Activated CD8-positive, alpha-beta memory T cell treated with anti-CD3 and anti-CD28 coated beads, Interleukin-2, amount 10 ng/mL, durations not matched to agents 7 days and 5 days (primary cell): Measurements from ENCODE around the gene AKAP13. TPM values are rescaled to one million over a fixed set of nuclear protein-coding genes. Genes with fewer than 3 reads are reported as not detected.

Experiments used
- ATAC-seq: fragments of 150-1000 bp; cut with Tn5 transposase; one replicate; pipeline ENCODE4 v1.10.0; 2021; ENCODE audit warnings: moderate library complexity
- CTCF ChIA-PET: fragments of 350-600 bp; sonication (Branson Sonifier 250); formaldehyde crosslinking; loops from one replicate; lab custom pipeline; 2021; ENCODE audit warnings: antibody characterized with exemption; lab: Charles Lee
- DNase-seq: peaks from one replicate; pipeline ENCODE4 v3.0.0-alpha.2; 2020
- H3K27ac Mint-ChIP-seq: one replicate; pipeline ENCODE4 v1.8.0; 2021; ENCODE audit warnings: mild to moderate bottlenecking, mixed read lengths
- H3K27me3 Mint-ChIP-seq: one replicate; pipeline ENCODE4 v1.8.0; 2021; ENCODE audit warnings: mixed read lengths
- H3K36me3 Mint-ChIP-seq: one replicate; pipeline ENCODE4 v1.8.0; 2021; ENCODE audit warnings: mild to moderate bottlenecking, mixed read lengths
- H3K4me1 Mint-ChIP-seq: one replicate; pipeline ENCODE4 v1.8.0; 2021; ENCODE audit warnings: mixed read lengths
- H3K4me3 Mint-ChIP-seq: one replicate; pipeline ENCODE4 v1.8.0; 2021; ENCODE audit warnings: mild to moderate bottlenecking, moderate library complexity, mixed read lengths
- H3K9me3 Mint-ChIP-seq: one replicate; pipeline ENCODE4 v1.8.0; 2022; ENCODE audit warnings: low read depth, mixed read lengths
- total RNA-seq, 2 experiments: library from RNA; stranded (reverse); gene quantifications; one replicate each; pipeline ENCODE4 v1.2.3, GENCODE V29; 2021

Gene AKAP13, protein sequence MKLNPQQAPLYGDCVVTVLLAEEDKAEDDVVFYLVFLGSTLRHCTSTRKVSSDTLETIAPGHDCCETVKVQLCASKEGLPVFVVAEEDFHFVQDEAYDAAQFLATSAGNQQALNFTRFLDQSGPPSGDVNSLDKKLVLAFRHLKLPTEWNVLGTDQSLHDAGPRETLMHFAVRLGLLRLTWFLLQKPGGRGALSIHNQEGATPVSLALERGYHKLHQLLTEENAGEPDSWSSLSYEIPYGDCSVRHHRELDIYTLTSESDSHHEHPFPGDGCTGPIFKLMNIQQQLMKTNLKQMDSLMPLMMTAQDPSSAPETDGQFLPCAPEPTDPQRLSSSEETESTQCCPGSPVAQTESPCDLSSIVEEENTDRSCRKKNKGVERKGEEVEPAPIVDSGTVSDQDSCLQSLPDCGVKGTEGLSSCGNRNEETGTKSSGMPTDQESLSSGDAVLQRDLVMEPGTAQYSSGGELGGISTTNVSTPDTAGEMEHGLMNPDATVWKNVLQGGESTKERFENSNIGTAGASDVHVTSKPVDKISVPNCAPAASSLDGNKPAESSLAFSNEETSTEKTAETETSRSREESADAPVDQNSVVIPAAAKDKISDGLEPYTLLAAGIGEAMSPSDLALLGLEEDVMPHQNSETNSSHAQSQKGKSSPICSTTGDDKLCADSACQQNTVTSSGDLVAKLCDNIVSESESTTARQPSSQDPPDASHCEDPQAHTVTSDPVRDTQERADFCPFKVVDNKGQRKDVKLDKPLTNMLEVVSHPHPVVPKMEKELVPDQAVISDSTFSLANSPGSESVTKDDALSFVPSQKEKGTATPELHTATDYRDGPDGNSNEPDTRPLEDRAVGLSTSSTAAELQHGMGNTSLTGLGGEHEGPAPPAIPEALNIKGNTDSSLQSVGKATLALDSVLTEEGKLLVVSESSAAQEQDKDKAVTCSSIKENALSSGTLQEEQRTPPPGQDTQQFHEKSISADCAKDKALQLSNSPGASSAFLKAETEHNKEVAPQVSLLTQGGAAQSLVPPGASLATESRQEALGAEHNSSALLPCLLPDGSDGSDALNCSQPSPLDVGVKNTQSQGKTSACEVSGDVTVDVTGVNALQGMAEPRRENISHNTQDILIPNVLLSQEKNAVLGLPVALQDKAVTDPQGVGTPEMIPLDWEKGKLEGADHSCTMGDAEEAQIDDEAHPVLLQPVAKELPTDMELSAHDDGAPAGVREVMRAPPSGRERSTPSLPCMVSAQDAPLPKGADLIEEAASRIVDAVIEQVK (N-terminal part only)
- 100 to 1,000 TPM; 150 to 172 TPM for total RNA-seq

DNA sequence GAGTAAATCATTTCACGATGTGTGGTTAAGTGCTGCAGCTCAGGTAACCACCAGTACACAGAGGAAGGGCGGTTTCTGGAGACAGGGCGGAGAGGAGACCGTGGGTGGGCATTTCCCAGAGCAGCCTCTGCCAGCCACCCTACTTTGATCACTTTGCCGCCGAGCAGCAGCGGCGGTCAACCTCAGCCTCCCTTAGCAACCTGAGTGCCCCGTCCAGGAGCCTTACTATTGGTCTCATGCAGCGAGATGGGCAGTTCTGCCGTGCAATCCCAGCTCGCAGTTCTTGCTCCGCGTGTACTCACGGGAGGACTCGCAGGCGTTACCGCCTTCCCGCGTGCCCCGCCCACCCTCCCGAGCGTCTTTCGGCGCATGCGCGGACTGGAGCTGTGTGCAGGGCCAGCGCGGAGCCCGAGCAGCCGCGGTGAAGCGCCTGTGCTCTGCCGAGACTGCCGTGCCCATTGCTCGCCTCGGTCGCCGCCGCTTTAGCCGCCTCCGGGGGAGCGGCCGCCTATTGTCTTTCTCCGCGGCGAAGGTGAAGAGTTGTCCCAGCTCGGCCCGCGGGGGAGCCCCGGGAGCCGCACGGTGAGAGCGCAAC, at the start of gene AKAP13:
Gene AKAP13, plus strand, starts transcription at position 387 of the 595 bp plus-strand sequence. CDS start 105,118 bp downstream, outside the sequence.
- Mint-ChIP-seq H3K4me3 (peak within 1 kb of the TSS; percentile 78), H3K9me3 (no peaks in the 10 kb centered on the region), H3K36me3 (peaks cover 23% of the 10 kb centered on the region), H3K27ac (peak within 1 kb of the TSS; percentile 94), H3K27me3 (peaks cover 2% of the 10 kb centered on the region), H3K4me1 (peaks cover 64% of the 10 kb centered on the region)
- CTCF ChIA-PET, result interaction anchor here (0.9 to 4.7 kb wide), 9 partner anchors 24 to 84 kb away, joined by 4 to 39 read pairs (median 5); no protein-coding TSS in a partner anchor
- peak; percentile 86 for ATAC-seq
- peak; percentile 99 for DNase-seq

DNA sequence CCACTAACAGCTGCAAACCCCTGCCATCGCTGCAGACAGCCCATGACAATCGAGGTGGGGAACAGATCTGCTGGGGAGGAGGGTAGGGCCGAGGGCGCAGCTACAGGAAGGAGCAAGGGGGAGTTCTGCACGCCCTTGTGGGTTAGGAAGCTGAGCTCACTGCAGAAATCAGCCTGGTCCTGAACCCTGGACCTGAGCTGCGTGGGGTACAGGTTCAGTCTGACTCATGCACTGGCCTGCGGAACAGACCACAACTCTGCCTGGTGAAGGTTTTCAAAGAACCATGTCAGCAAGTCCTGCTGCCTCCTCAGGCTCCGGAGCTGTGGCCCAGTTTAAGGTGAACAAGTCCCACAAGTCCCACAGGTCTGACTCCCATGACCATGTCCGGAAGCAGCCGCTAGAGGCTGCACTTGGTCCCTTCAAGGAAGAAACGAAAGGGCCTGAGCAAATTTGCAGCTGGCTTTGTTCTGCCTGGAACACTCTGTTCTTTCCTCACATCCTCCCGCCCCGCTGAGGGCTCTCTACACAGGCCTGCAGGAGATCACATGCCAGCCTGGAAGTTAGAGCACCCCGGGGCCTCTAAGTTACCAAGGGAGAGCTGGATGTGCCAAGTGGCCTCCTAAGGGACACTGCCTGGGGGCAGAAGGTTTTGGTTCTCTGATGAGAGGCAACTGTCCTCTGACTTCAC, 49.4 kb upstream of the AKAP13 start:
- Mint-ChIP-seq H3K4me1 (peaks cover 48% of the 10 kb centered on the region), H3K36me3 (peaks cover 16% of the 10 kb centered on the region), H3K27me3 (no peaks in the 10 kb centered on the region), H3K4me3 (peak overlapping the region; percentile 82), H3K27ac (peak overlapping the region; percentile 97), H3K9me3 (no peaks in the 10 kb centered on the region)
- ATAC-seq (peak; percentile 84), DNase-seq (peak; percentile 98)
- CTCF ChIA-PET, result interaction anchor here (0.6 to 10.6 kb wide), 29 partner anchors 9 to 286 kb away, joined by 3 to 146 read pairs (median 5); partner anchors contain the start of gene AKAP13

DNA sequence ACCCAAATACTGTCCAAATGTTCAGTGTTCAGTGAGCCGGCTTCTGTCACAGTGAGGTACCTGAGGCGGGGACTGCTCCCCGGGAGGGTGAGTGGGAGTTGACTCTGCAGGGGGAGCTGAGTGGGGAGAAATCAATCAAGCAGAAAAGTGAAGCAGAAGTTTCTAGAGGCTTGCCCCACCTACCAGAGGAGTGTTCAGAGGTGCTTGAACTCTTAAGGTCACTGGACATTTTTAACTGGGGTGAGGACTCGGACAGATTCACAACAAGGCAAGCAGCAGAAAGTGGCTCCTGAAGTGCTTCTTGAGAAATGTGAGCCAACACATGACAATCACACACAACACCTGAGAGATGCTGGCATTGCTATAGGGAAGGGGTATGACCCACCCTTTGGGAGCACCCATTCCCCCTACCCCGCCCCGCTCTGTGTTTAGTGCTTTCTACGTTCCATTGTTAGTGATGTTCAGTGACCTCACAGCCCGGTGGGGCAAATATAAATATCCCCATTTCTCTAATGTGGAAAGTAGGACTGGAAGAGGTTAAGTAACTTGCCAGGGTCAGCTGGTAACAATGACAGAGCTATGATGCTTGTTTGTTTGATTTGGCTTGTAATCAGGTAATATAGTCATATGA, 48.6 kb upstream of the AKAP13 start:
- no peaks in the 10 kb centered on the region for H3K27me3 Mint-ChIP-seq
- CTCF ChIA-PET, result interaction anchor here (0.6 to 10.6 kb wide), 25 partner anchors 9 to 285 kb away, joined by 3 to 146 read pairs (median 5); partner anchors contain the start of gene AKAP13
- no peak for DNase-seq
- H3K4me1 Mint-ChIP-seq, result peaks cover 48% of the 10 kb centered on the region
- no peaks in the 10 kb centered on the region for H3K9me3 Mint-ChIP-seq
- H3K36me3 Mint-ChIP-seq, result peaks cover 16% of the 10 kb centered on the region
- peak overlapping the region; percentile 97 for H3K27ac Mint-ChIP-seq
- peak overlapping the region; percentile 82 for H3K4me3 Mint-ChIP-seq
- ATAC-seq, result no peak

DNA sequence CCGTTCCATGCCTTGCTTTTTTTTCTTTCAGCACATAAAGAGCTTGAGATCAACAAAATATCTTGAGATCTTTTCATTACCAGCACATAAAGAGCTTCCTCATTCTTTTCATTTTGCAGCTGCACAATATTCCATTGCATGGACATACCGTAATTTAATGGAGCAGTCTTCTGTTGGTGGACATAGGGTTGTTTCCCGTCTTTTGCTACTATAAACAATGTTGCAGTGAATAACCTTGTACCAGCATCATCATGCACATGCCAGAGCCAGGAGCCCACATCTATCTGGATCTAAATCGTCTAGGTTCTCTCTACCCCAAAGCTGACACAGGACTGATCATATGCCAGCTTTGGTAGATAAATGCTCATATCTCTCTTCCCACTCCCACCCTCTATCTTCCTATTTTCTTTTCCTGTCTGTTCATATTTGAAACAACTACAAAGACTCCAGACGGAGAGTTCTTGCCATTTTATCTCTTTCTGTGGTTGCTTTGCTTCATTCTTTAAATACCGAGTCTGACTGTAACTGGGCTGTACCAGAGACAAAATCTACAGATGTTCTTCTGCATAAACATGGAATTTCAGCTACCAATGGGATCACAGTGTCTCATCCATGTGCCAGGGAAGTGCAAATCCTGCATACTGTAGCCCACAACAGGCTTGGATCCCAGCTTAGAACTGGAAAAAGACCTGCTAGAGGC, 47.1 kb upstream of the AKAP13 start:
- DNase-seq, result no peak
- peaks cover 16% of the 10 kb centered on the region for H3K36me3 Mint-ChIP-seq
- H3K4me3 Mint-ChIP-seq, result no peak overlapping the region
- ATAC-seq, result no peak
- H3K9me3 Mint-ChIP-seq, result no peaks in the 10 kb centered on the region
- H3K27ac Mint-ChIP-seq, result no peak overlapping the region
- CTCF ChIA-PET, result interaction anchor here (1.2 to 10.6 kb wide), 3 partner anchors 17 to 79 kb away, joined by 3 to 146 read pairs (median 136); no protein-coding TSS in a partner anchor
- H3K27me3 Mint-ChIP-seq, result no peaks in the 10 kb centered on the region
- peaks cover 38% of the 10 kb centered on the region for H3K4me1 Mint-ChIP-seq

DNA sequence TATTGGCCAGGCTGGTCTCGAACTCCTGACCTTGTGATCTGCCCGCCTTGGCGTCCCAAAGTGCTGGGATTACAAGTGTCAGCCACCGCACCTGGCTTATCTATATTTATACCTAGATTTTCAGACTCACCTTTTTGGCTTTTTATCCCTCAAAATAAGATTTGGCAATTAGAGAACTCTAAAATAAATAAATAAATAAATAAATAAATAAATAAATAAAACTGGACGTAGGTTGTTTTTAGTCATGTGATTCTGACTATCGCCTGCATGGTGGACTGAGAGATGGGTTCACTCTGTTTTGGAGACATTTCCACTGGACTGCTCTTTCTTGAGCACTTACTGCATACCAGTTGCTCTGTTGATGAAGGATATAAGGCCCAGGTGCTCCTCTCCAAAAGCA, 46.2 kb upstream of the AKAP13 start:
- H3K27me3 Mint-ChIP-seq, result no peaks in the 10 kb centered on the region
- H3K4me1 Mint-ChIP-seq, result peaks cover 31% of the 10 kb centered on the region
- DNase-seq (no peak), ATAC-seq (no peak)
- H3K9me3 Mint-ChIP-seq, result no peaks in the 10 kb centered on the region
- no peak overlapping the region for H3K4me3 Mint-ChIP-seq
- CTCF ChIA-PET, result no interaction called here
- peaks cover 16% of the 10 kb centered on the region for H3K36me3 Mint-ChIP-seq
- no peak overlapping the region for H3K27ac Mint-ChIP-seq

DNA sequence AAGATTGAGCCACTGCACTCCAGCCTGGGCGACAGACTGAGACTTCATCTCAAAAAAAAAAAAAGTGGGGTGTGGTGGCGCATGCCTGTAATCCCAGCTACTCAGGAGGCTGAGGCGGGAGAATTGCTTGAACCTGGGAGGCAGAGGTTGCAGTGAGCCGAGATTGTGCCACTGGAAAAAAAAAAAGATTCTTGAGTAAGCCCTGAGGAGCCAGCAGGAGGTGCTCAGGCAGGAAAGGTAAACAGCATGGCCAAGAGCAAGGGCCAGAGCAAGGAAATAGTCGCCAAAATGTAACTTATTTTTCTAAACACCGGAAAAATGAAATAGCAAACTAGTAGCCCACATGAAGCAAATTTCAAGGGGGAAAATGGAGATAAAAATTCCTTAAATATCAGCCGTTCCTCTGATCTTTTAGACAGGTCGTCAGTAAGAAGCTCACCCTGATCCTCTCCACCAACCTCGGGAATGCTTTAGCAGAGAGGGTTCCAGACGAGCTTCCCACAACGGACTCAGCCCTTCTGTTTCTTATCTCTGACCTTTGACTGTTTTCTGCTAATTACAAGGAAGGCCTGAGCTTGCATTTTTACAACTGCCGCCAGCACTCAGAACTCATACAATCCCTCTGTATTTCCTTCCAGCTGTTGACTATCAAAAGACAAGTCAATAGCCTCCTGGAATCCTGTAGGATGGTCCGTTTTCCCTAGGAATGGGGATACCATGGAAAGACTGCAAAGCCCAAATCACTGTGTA, 45.0 kb upstream of the AKAP13 start:
- H3K9me3 Mint-ChIP-seq, result no peaks in the 10 kb centered on the region
- ATAC-seq (no peak), DNase-seq (no peak)
- peaks cover 21% of the 10 kb centered on the region for H3K4me1 Mint-ChIP-seq
- CTCF ChIA-PET, result interaction anchor here (1.6 to 2.2 kb wide), 2 partner anchors 79 to 288 kb away, joined by 3 to 10 read pairs; no protein-coding TSS in a partner anchor
- peaks cover 16% of the 10 kb centered on the region for H3K36me3 Mint-ChIP-seq
- H3K27ac Mint-ChIP-seq, result no peak overlapping the region
- no peaks in the 10 kb centered on the region for H3K27me3 Mint-ChIP-seq
- no peak overlapping the region for H3K4me3 Mint-ChIP-seq

DNA sequence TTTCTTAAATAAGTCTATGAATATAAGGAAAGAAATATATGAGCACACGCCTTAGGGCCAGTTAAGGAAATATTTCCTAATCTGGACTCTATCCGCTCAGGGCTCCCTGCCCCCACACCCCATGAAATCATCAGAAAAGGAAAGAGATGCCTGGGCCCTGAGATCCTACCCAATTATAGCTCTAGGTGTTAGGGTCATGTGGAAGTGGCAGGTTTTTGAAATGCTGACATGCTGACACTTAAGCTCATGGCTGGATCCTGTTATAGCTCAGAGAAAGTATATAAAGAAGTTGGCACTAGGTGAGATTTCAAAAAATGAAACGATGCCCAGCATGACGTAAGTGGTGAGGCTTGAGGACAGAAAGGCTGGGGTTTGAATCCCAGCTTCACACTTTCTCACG, 43.5 kb upstream of the AKAP13 start:
- Mint-ChIP-seq H3K36me3 (peaks cover 7% of the 10 kb centered on the region), H3K9me3 (no peaks in the 10 kb centered on the region), H3K27ac (no peak overlapping the region), H3K4me3 (no peak overlapping the region), H3K4me1 (peaks cover 6% of the 10 kb centered on the region), H3K27me3 (no peaks in the 10 kb centered on the region)
- CTCF ChIA-PET, result interaction anchor here (1.1 to 2.2 kb wide), 4 partner anchors 21 to 287 kb away, joined by 3 to 10 read pairs (median 4); no protein-coding TSS in a partner anchor
- ATAC-seq (no peak), DNase-seq (no peak)

DNA sequence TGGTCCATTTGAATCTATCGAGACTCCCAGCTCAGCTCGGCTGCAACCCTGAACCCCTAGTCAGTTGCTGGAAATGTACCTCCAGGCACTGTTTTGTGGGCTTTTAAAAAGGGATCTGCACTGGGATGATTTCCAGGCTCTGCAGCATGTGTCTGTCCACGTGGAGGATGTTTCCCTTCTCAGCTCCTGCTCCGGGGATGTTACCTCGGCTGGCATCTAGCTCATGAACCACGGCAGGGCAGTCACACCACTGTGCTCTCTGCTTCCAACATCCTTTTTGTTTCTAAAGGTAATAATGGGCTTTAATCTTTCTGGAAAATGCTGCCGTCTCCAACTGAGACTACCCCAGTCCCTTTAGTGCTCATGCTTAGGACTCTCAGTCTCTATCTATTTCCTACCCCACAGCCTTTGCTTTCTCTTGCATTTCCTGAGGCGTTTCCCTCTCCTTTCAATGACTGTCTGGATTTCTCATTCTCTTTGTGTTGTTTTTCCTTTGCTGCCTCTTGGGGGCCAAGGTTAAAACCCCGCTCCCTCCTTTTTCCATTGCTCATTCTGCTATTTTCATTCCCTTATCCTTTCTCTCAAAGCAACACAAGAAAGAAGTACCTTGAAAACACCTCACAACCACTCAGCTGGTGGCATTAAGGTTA, 42.9 kb upstream of the AKAP13 start:
- H3K4me3 Mint-ChIP-seq, result no peak overlapping the region
- ATAC-seq, result no peak
- no peak for DNase-seq
- H3K4me1 Mint-ChIP-seq, result peaks cover 5% of the 10 kb centered on the region
- no peaks in the 10 kb centered on the region for H3K9me3 Mint-ChIP-seq
- H3K36me3 Mint-ChIP-seq, result peaks cover 6% of the 10 kb centered on the region
- H3K27ac Mint-ChIP-seq, result no peak overlapping the region
- CTCF ChIA-PET, result interaction anchor here (1.1 to 1.5 kb wide), 2 partner anchors 20 to 41 kb away, joined by 3 to 5 read pairs; no protein-coding TSS in a partner anchor
- no peaks in the 10 kb centered on the region for H3K27me3 Mint-ChIP-seq

DNA sequence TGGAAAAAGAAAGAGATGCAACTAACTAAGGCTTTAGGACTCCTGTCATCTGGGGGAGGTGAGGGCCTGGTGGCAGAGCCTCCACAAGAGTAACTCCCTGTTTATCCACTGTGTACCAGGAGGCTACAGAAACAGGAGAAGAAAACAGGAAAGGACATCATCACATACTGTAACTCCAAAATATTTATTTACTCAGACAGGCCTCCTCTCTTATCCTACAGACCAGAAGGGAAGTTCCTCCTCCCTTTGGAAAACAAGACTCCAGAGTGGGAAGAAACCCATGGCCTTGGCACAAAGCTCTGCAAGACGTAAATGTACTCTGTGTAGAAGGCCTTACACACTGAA, 40.1 kb upstream of the AKAP13 start:
- DNase-seq, result no peak
- ATAC-seq, result no peak
- Mint-ChIP-seq H3K27ac (no peak overlapping the region), H3K36me3 (no peaks in the 10 kb centered on the region), H3K4me1 (peaks cover 5% of the 10 kb centered on the region), H3K9me3 (no peaks in the 10 kb centered on the region), H3K27me3 (no peaks in the 10 kb centered on the region), H3K4me3 (no peak overlapping the region)
- CTCF ChIA-PET, result interaction anchor here (0.9 kb wide), 1 partner anchor 9 kb away, joined by 4 read pairs; no protein-coding TSS in a partner anchor

DNA sequence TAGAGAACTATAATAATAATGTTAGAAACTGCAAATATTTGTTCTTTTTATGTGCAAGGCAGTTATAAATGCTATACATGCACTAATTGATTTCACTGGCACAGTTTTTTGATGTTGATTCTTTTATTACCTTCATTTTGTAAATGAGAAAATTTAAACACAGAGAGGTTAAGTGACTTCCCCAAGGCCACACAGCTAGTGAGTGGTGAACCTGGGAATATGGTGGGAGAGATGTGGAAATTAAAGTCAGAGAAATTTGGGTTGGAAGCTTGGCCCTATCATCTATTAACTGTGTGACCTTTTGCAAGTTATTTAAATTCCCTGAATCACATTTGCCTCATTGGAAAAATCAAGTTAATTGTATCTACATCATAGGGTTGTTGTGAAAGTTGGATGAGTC, 39.6 kb upstream of the AKAP13 start:
- ATAC-seq (no peak), DNase-seq (no peak)
- H3K27me3 Mint-ChIP-seq, result no peaks in the 10 kb centered on the region
- CTCF ChIA-PET, result interaction anchor here (0.9 kb wide), 1 partner anchor 10 kb away, joined by 4 read pairs; no protein-coding TSS in a partner anchor
- H3K27ac Mint-ChIP-seq, result no peak overlapping the region
- H3K9me3 Mint-ChIP-seq, result no peaks in the 10 kb centered on the region
- H3K36me3 Mint-ChIP-seq, result no peaks in the 10 kb centered on the region
- H3K4me3 Mint-ChIP-seq, result no peak overlapping the region
- H3K4me1 Mint-ChIP-seq, result peaks cover 7% of the 10 kb centered on the region
